Keratinocyte (primary cell): Measurements from ENCODE around the gene SLC38A6.

ENCODE experiments used
- EZH2 ChIP-seq: IDR thresholded peaks from one replicate; pipeline ENCODE4 v1.6.1; 2012; ENCODE audit warnings: inconsistent platforms, mild to moderate bottlenecking, low read length, moderate library complexity
- TF ChIP-seq, protein P1 (sequence below), 3 experiments: IDR thresholded peaks in 1 of 3; conservative IDR thresholded peaks in 1 of 3; optimal IDR thresholded peaks in 1 of 3; 2 replicates in 2 of 3; 3 replicates in 1 of 3; pipeline versions ENCODE3 to v1.5.1; 2011; ENCODE audit warnings: low read length in 3 of 3, mild to moderate bottlenecking in 3 of 3, moderate library complexity in 2 of 3, control low read depth in 1 of 3, inconsistent platforms in 1 of 3; ENCODE audit not compliant: insufficient read depth in 2 of 3; ENCODE audit errors: extremely low read depth in 1 of 3

DNA sequence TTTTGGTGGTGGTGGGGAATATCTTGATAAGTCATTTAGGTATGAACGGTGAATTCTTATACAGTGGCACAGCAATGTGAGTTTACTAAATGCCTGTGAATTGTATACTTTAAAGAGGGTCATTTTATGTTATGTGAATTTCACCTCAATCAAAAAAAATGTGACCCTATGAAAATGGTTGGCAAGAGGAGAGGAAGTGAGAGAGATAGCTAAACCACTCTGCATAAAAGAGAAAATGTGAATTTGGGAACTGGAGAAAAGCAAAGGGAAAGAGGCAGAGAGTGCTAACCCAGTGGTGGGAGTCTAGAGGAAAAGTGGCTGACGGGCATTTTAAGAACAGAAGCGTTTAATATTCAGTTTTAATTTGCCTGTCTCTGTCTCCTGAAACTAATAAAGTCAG lies 93.8 kb downstream of the SLC38A6 start:
- TF ChIP-seq, protein P1, sequence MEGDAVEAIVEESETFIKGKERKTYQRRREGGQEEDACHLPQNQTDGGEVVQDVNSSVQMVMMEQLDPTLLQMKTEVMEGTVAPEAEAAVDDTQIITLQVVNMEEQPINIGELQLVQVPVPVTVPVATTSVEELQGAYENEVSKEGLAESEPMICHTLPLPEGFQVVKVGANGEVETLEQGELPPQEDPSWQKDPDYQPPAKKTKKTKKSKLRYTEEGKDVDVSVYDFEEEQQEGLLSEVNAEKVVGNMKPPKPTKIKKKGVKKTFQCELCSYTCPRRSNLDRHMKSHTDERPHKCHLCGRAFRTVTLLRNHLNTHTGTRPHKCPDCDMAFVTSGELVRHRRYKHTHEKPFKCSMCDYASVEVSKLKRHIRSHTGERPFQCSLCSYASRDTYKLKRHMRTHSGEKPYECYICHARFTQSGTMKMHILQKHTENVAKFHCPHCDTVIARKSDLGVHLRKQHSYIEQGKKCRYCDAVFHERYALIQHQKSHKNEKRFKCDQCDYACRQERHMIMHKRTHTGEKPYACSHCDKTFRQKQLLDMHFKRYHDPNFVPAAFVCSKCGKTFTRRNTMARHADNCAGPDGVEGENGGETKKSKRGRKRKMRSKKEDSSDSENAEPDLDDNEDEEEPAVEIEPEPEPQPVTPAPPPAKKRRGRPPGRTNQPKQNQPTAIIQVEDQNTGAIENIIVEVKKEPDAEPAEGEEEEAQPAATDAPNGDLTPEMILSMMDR (optimal IDR thresholded peaks at IDR 0.05 in 1 of 3, IDR thresholded peaks at IDR 0.05 in 1 of 3, conservative IDR thresholded peaks at IDR 0.05 in 1 of 3; ENCODE audit: extremely low read depth in 1 of 3, insufficient read depth in 2 of 3, low read length in 3 of 3): no peak
- no peak for TF ChIP-seq EZH2
